Measurements from ENCODE around the gene WNT5A. TPM values are rescaled to one million over a fixed set of nuclear protein-coding genes. Genes with fewer than 3 reads are reported as not detected.

WNT5A gene
- total RNA-seq, 1 experiment from 2014 or later: 0.15 TPM

DNA sequence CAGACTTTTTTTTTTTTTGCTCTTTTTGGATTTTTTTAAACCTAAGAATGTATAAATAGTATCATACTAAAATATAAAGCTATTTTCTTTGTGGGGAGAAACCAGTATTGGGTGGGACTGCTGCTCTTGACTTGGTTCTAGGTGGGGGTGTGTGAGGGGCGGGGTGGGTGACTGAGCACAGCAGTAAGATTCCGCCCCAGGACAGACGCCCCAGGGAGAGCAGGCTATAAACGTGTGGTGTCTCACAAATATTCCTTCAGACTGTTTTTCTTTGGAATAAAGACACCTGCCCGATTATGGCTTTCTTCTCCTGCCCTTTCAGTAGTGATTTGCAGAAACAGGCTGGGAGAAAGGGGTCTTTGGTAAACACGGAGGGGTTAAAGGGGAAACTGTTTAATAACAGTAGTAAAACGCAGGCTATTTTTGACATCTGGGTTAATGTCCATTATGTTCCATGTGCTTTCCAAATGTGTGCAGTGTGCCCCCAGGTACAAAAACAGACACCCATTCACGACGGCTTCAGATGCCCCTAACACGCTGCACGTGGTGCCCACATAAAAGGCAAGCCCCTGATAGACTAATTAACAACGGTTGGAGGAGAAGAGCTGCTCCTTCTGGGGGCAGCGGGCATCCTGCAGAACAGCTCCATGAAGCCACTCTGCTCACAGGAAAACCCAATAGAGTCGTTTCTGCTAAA lies 28.6 kb upstream of the WNT5A start:
- Histone ChIP-seq H3K79me2 (ENCODE audit: insufficient read depth, low read length) (no peaks in the 10 kb centered on the region), H2AFZ (ENCODE audit: low read depth, low read length, poor library complexity, severe bottlenecking) (no peak overlapping the region), H3K36me3 (ENCODE audit: control insufficient read depth in 1 of 2, insufficient read depth in 2 of 2, low read length in 2 of 2) (no peaks in the 10 kb centered on the region), H3K4me2 (ENCODE audit: low read length) (no peak overlapping the region), H3K4me3 (replicated peaks in 1 of 2; ENCODE audit: low read depth in 1 of 2, low read length in 2 of 2) (no peak overlapping the region), H3K27me3 (ENCODE audit: insufficient read depth, low read length) (no peaks in the 10 kb centered on the region), H3K9me2 (ENCODE audit: insufficient read depth) (no peaks in the 10 kb centered on the region), H3K4me1 (ENCODE audit: control insufficient read depth in 1 of 2, insufficient read depth in 2 of 2, low read length in 2 of 2) (no peaks in the 10 kb centered on the region), H4K20me1 (ENCODE audit: insufficient read depth) (no peaks in the 10 kb centered on the region), H3K9ac (ENCODE audit: low read length) (no peak overlapping the region), H3K9me3 (ENCODE audit: control insufficient read depth in 1 of 2, insufficient read depth in 1 of 2, low read depth in 1 of 2, low read length in 2 of 2) (peaks cover 0 to 4% of the 10 kb centered on the region in 2 experiments; a peak in 2 of 4 replicates), H3K27ac (ENCODE audit: low read depth, low read length) (no peak overlapping the region)
- BruUV-seq (replicated peaks): no TSS peak
- ChIA-PET CTCF (no interaction called here), RAD21 (ENCODE audit: low non-redundant PET in 1 of 2, low total read pairs in 2 of 2, uncharacterized antibody in 2 of 2, unreplicated experiment in 2 of 2) (interaction anchor here in 1 of 2 experiments (0.7 kb wide), 1 partner anchor 1577 kb away, joined by 6 read pairs; no protein-coding TSS in a partner anchor), POLR2A (no interaction called here)
- intact Hi-C loops (cut with micrococcal nuclease): no loop called here
- no peak for ATAC-seq
- TF ChIP-seq CBX3 (IDR thresholded peaks at IDR 0.05; ENCODE audit: low read depth): no peak
- no peak for TF ChIP-seq ZNF274 (IDR thresholded peaks at IDR 0.05; ENCODE audit: low read depth, low read length)
- no peak for TF ChIP-seq POLR2A (IDR thresholded peaks at IDR 0.05; ENCODE audit: borderline replicate concordance, extremely low read depth, insufficient read depth, insufficient read length)
- DNase-seq (ENCODE audit: low read depth, low spot score): no peak

DNA sequence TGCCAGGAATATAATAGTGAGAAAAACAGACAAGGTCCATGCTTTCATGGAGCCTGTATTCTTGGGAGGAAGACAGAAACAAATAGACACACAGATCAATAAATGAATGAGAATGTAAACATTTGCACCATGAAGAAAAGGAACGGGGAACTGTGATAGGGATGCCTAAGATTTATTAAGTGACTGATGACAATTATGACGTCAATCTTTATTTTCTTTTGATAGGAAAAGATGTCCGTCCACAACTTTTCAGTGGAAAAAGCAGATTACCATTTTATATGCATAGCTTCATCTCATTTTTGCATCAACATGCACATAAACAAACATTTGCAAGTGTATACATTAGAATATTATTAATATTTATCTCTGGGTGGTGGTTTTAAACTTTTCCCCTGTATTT lies 27.9 kb upstream of the WNT5A start:
- POLR2A ChIA-PET: no interaction called here

More for the DNA sequence above, 27.9 kb upstream of the WNT5A start:
- no peaks in the 10 kb centered on the region for H3K27me3 ChIP-seq (ENCODE audit: insufficient read depth, low read length)
- intact Hi-C loops (cut with micrococcal nuclease): no loop called here
- H3K4me2 ChIP-seq (ENCODE audit: low read length): no peak overlapping the region
- DNase-seq (ENCODE audit: low read depth, low spot score) (no peak), ATAC-seq (no peak)
- no peak overlapping the region for H2AFZ ChIP-seq (ENCODE audit: low read depth, low read length, poor library complexity, severe bottlenecking)
- TF ChIP-seq ELF1 (IDR thresholded peaks at IDR 0.05; ENCODE audit: borderline replicate concordance, low read depth) (no peak), POLR2AphosphoS5 (IDR thresholded peaks at IDR 0.05; ENCODE audit: low read depth, low read length) (no peak), JUND (IDR thresholded peaks at IDR 0.05) (no peak), TCF7L2 (IDR thresholded peaks at IDR 0.05; ENCODE audit: borderline replicate concordance, extremely low read depth, insufficient read depth, insufficient read length) (no peak)
- TF ChIP-seq, protein P1, sequence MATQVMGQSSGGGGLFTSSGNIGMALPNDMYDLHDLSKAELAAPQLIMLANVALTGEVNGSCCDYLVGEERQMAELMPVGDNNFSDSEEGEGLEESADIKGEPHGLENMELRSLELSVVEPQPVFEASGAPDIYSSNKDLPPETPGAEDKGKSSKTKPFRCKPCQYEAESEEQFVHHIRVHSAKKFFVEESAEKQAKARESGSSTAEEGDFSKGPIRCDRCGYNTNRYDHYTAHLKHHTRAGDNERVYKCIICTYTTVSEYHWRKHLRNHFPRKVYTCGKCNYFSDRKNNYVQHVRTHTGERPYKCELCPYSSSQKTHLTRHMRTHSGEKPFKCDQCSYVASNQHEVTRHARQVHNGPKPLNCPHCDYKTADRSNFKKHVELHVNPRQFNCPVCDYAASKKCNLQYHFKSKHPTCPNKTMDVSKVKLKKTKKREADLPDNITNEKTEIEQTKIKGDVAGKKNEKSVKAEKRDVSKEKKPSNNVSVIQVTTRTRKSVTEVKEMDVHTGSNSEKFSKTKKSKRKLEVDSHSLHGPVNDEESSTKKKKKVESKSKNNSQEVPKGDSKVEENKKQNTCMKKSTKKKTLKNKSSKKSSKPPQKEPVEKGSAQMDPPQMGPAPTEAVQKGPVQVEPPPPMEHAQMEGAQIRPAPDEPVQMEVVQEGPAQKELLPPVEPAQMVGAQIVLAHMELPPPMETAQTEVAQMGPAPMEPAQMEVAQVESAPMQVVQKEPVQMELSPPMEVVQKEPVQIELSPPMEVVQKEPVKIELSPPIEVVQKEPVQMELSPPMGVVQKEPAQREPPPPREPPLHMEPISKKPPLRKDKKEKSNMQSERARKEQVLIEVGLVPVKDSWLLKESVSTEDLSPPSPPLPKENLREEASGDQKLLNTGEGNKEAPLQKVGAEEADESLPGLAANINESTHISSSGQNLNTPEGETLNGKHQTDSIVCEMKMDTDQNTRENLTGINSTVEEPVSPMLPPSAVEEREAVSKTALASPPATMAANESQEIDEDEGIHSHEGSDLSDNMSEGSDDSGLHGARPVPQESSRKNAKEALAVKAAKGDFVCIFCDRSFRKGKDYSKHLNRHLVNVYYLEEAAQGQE (IDR thresholded peaks at IDR 0.05; ENCODE audit: low read depth): no peak
- TF ChIP-seq, protein P2, sequence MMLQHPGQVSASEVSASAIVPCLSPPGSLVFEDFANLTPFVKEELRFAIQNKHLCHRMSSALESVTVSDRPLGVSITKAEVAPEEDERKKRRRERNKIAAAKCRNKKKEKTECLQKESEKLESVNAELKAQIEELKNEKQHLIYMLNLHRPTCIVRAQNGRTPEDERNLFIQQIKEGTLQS (IDR thresholded peaks at IDR 0.05): no peak
- TF ChIP-seq, protein P3, sequence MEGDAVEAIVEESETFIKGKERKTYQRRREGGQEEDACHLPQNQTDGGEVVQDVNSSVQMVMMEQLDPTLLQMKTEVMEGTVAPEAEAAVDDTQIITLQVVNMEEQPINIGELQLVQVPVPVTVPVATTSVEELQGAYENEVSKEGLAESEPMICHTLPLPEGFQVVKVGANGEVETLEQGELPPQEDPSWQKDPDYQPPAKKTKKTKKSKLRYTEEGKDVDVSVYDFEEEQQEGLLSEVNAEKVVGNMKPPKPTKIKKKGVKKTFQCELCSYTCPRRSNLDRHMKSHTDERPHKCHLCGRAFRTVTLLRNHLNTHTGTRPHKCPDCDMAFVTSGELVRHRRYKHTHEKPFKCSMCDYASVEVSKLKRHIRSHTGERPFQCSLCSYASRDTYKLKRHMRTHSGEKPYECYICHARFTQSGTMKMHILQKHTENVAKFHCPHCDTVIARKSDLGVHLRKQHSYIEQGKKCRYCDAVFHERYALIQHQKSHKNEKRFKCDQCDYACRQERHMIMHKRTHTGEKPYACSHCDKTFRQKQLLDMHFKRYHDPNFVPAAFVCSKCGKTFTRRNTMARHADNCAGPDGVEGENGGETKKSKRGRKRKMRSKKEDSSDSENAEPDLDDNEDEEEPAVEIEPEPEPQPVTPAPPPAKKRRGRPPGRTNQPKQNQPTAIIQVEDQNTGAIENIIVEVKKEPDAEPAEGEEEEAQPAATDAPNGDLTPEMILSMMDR (IDR thresholded peaks at IDR 0.05 in 2 of 3, conservative IDR thresholded peaks at IDR 0.05 in 1 of 3; ENCODE audit: borderline replicate concordance in 1 of 3, insufficient read depth in 1 of 3, low read depth in 2 of 3, low read length in 2 of 3): no peak
- H3K9me3 ChIP-seq (ENCODE audit: control insufficient read depth in 1 of 2, insufficient read depth in 1 of 2, low read depth in 1 of 2, low read length in 2 of 2): peaks cover 0 to 6% of the 10 kb centered on the region in 2 experiments; a peak in 2 of 4 replicates
- H4K20me1 ChIP-seq (ENCODE audit: insufficient read depth): no peaks in the 10 kb centered on the region
- H3K9me2 ChIP-seq (ENCODE audit: insufficient read depth): no peaks in the 10 kb centered on the region
- no peak overlapping the region for H3K27ac ChIP-seq (ENCODE audit: low read depth, low read length)
- no TSS peak for BruUV-seq (replicated peaks)
- no peak overlapping the region for H3K4me3 ChIP-seq (replicated peaks in 1 of 2; ENCODE audit: low read depth in 1 of 2, low read length in 2 of 2)
- no peaks in the 10 kb centered on the region for H3K4me1 ChIP-seq (ENCODE audit: control insufficient read depth in 1 of 2, insufficient read depth in 2 of 2, low read length in 2 of 2)
- CTCF ChIA-PET: no interaction called here
- no peaks in the 10 kb centered on the region for H3K36me3 ChIP-seq (ENCODE audit: control insufficient read depth in 1 of 2, insufficient read depth in 2 of 2, low read length in 2 of 2)
- RAD21 ChIA-PET (ENCODE audit: low non-redundant PET in 1 of 2, low total read pairs in 2 of 2, uncharacterized antibody in 2 of 2, unreplicated experiment in 2 of 2): no interaction called here
- H3K9ac ChIP-seq (ENCODE audit: low read length): no peak overlapping the region
- no peaks in the 10 kb centered on the region for H3K79me2 ChIP-seq (ENCODE audit: insufficient read depth, low read length)

All from HCT116 (cell line).